ENCODE data around the gene APH1A. TPM values are rescaled to one million over a fixed set of nuclear protein-coding genes. Genes with fewer than 3 reads are reported as not detected.
"Not testable (repeated sequence)": the region's sequence is repeated elsewhere in the genome, so short reads cannot be mapped to it uniquely, and the experiment has no call there.

The APH1A gene
- total RNA-seq, 1 experiment from 2014 or later, result 93.8 TPM

- no peak for TF ChIP-seq CTCF (IDR thresholded peaks at IDR 0.05; ENCODE audit: insufficient read depth in 1 of 2, low read depth in 1 of 2, low read length in 1 of 2, severe bottlenecking in 1 of 2, unreplicated experiment in 1 of 2)
- H3K36me3 ChIP-seq (ENCODE audit: control insufficient read depth, insufficient read depth, low read length), result no peaks in the 10 kb centered on the region
- peak; percentile 59 to 71 for DNase-seq
- H3K27me3 ChIP-seq (replicated peaks; ENCODE audit: control insufficient read depth, insufficient read depth, low read length), result no peaks in the 10 kb centered on the region
- peak overlapping the region; percentile 48 for H3K4me3 ChIP-seq (ENCODE audit: low read depth, low read length)
- Mint-ChIP-seq H3K27ac (ENCODE audit: unreplicated experiment) (no peak overlapping the region), H3K4me3 (ENCODE audit: unreplicated experiment) (no peak overlapping the region), H3K9me3 (ENCODE audit: unreplicated experiment) (no peaks in the 10 kb centered on the region), H3K4me1 (ENCODE audit: low read depth, unreplicated experiment) (peaks cover 25% of the 10 kb centered on the region), H3K27me3 (ENCODE audit: insufficient read depth, unreplicated experiment) (no peaks in the 10 kb centered on the region), H3K36me3 (ENCODE audit: insufficient read depth, unreplicated experiment) (peaks cover 12% of the 10 kb centered on the region)
- ChIA-PET POLR2A (no interaction called here), CTCF (no interaction called here)
- intact Hi-C loops (cut with micrococcal nuclease; ENCODE audit: unreplicated experiment), result no loop called here
- no peaks in the 10 kb centered on the region for H3K9me3 ChIP-seq
- no TSS peak for BruUV-seq (replicated peaks)
- peaks cover 13% of the 10 kb centered on the region for H3K4me1 ChIP-seq
Measured at GRCh38 chr1:150234566-150235293, 34.1 kb downstream of the APH1A start.

GRCh38 chr1:150234309-150234565, 34.6 kb downstream of the APH1A start:
- Mint-ChIP-seq H3K4me3 (ENCODE audit: unreplicated experiment) (no peak overlapping the region), H3K9me3 (ENCODE audit: unreplicated experiment) (no peaks in the 10 kb centered on the region), H3K36me3 (ENCODE audit: insufficient read depth, unreplicated experiment) (peaks cover 12% of the 10 kb centered on the region), H3K4me1 (ENCODE audit: low read depth, unreplicated experiment) (peaks cover 25% of the 10 kb centered on the region), H3K27ac (ENCODE audit: unreplicated experiment) (no peak overlapping the region), H3K27me3 (ENCODE audit: insufficient read depth, unreplicated experiment) (no peaks in the 10 kb centered on the region)
- Histone ChIP-seq H3K4me3 (ENCODE audit: low read depth, low read length) (peak overlapping the region; percentile 48), H3K27me3 (replicated peaks; ENCODE audit: control insufficient read depth, insufficient read depth, low read length) (no peaks in the 10 kb centered on the region), H3K9me3 (no peaks in the 10 kb centered on the region), H3K36me3 (ENCODE audit: control insufficient read depth, insufficient read depth, low read length) (no peaks in the 10 kb centered on the region), H3K4me1 (peaks cover 13% of the 10 kb centered on the region)
- no peak for TF ChIP-seq CTCF (IDR thresholded peaks at IDR 0.05; ENCODE audit: insufficient read depth in 1 of 2, low read depth in 1 of 2, low read length in 1 of 2, severe bottlenecking in 1 of 2, unreplicated experiment in 1 of 2)
- DNase-seq, result no peak
- POLR2A ChIA-PET, result no interaction called here
- CTCF ChIA-PET, result no interaction called here
- intact Hi-C loops (cut with micrococcal nuclease; ENCODE audit: unreplicated experiment), result no loop called here
- BruUV-seq (replicated peaks), result no TSS peak

- Histone ChIP-seq H3K4me1 (peaks cover 13% of the 10 kb centered on the region), H3K4me3 (ENCODE audit: low read depth, low read length) (peak overlapping the region; percentile 48), H3K27me3 (replicated peaks; ENCODE audit: control insufficient read depth, insufficient read depth, low read length) (no peaks in the 10 kb centered on the region), H3K36me3 (ENCODE audit: control insufficient read depth, insufficient read depth, low read length) (no peaks in the 10 kb centered on the region), H3K9me3 (no peaks in the 10 kb centered on the region)
- intact Hi-C loops (cut with micrococcal nuclease; ENCODE audit: unreplicated experiment), result no loop called here
- peak in 1 of 2 experiments; percentile 45 for DNase-seq
- H3K4me1 Mint-ChIP-seq (ENCODE audit: low read depth, unreplicated experiment), result peaks cover 25% of the 10 kb centered on the region
- no peak overlapping the region for H3K4me3 Mint-ChIP-seq (ENCODE audit: unreplicated experiment)
- no peak overlapping the region for H3K27ac Mint-ChIP-seq (ENCODE audit: unreplicated experiment)
- POLR2A ChIA-PET, result no interaction called here
- no peaks in the 10 kb centered on the region for H3K9me3 Mint-ChIP-seq (ENCODE audit: unreplicated experiment)
- H3K27me3 Mint-ChIP-seq (ENCODE audit: insufficient read depth, unreplicated experiment), result no peaks in the 10 kb centered on the region
- BruUV-seq (replicated peaks), result no TSS peak
- CTCF ChIA-PET, result no interaction called here
- TF ChIP-seq CTCF (IDR thresholded peaks at IDR 0.05; ENCODE audit: insufficient read depth in 1 of 2, low read depth in 1 of 2, low read length in 1 of 2, severe bottlenecking in 1 of 2, unreplicated experiment in 1 of 2), result no peak
- peaks cover 17% of the 10 kb centered on the region for H3K36me3 Mint-ChIP-seq (ENCODE audit: insufficient read depth, unreplicated experiment)
Measured at GRCh38 chr1:150233359-150234308, 35.2 kb downstream of the APH1A start.

GRCh38 chr1:150232921-150233320, 35.9 kb downstream of the APH1A start:
- intact Hi-C loops (cut with micrococcal nuclease; ENCODE audit: unreplicated experiment); H3K9me3 Mint-ChIP-seq (ENCODE audit: unreplicated experiment); BruUV-seq (replicated peaks); POLR2A ChIA-PET; H3K36me3 ChIP-seq (ENCODE audit: control insufficient read depth, insufficient read depth, low read length); H3K4me3 Mint-ChIP-seq (ENCODE audit: unreplicated experiment); H3K4me3 ChIP-seq (ENCODE audit: low read depth, low read length); H3K27ac Mint-ChIP-seq (ENCODE audit: unreplicated experiment); DNase-seq; H3K9me3 ChIP-seq; H3K27me3 Mint-ChIP-seq (ENCODE audit: insufficient read depth, unreplicated experiment); CTCF ChIA-PET; H3K27me3 ChIP-seq (replicated peaks; ENCODE audit: control insufficient read depth, insufficient read depth, low read length): not testable (repeated sequence)
- H3K4me1 Mint-ChIP-seq (ENCODE audit: low read depth, unreplicated experiment), result peaks cover 25% of the 10 kb centered on the region
- H3K36me3 Mint-ChIP-seq (ENCODE audit: insufficient read depth, unreplicated experiment), result peaks cover 17% of the 10 kb centered on the region
- peaks cover 13% of the 10 kb centered on the region for H3K4me1 ChIP-seq

GRCh38 chr1:150228246-150228645, 40.6 kb downstream of the APH1A start:
- H3K4me3 ChIP-seq (ENCODE audit: low read depth, low read length); CTCF ChIA-PET; H3K4me1 Mint-ChIP-seq (ENCODE audit: low read depth, unreplicated experiment); POLR2A ChIA-PET; H3K9me3 ChIP-seq; H3K4me3 Mint-ChIP-seq (ENCODE audit: unreplicated experiment); H3K36me3 ChIP-seq (ENCODE audit: control insufficient read depth, insufficient read depth, low read length); H3K9me3 Mint-ChIP-seq (ENCODE audit: unreplicated experiment); H3K27ac Mint-ChIP-seq (ENCODE audit: unreplicated experiment); intact Hi-C loops (cut with micrococcal nuclease; ENCODE audit: unreplicated experiment); H3K4me1 ChIP-seq; H3K27me3 ChIP-seq (replicated peaks; ENCODE audit: control insufficient read depth, insufficient read depth, low read length); DNase-seq; BruUV-seq (replicated peaks); H3K27me3 Mint-ChIP-seq (ENCODE audit: insufficient read depth, unreplicated experiment): not testable (repeated sequence)
- H3K36me3 Mint-ChIP-seq (ENCODE audit: insufficient read depth, unreplicated experiment), result peaks cover 30% of the 10 kb centered on the region
